Measurements from ENCODE around the gene CYP2S1. TPM values are rescaled to one million over a fixed set of nuclear protein-coding genes. Genes with fewer than 3 reads are reported as not detected.

Gene CYP2S1
- total and polyA plus RNA-seq, 2 of the 4 experiments (the other 2 are of a cell fraction) = 0.54 to 2.1 TPM

DNA sequence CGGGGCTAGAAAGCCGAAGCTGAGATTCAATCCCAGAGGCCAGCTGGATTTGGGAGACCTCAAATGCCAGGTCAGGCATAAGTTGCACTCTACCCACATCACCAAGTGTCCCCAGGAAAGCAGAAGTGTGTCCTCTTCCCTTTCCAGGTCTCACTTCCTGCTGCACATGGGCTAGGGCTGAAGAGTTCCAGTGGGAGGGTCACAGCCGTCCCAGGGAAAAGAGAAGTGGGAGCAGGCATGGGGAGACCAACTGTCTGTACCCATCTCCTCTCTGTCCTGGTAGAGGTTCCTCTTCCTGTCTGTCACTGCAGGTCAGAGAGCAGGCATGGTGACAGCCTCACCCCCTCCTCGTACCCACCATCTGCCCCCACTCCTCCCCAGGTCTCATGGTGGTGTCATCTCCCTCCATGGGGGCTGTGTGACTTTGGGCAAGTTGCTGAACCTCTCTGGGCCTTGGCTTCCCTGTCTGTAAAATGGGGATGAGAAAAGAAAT, 40.8 kb downstream of the CYP2S1 start:
- H3K36me3 ChIP-seq (ENCODE audit: control insufficient read depth, insufficient read depth, low read length) = peaks cover 67% of the 10 kb centered on the region
- no peak overlapping the region for H3K27ac ChIP-seq (ENCODE audit: insufficient read depth, low read length)
- H2BK120ac ChIP-seq (ENCODE audit: low read depth, low read length) = no peak overlapping the region
- H2BK20ac ChIP-seq (ENCODE audit: low read depth, low read length) = no peak overlapping the region
- no peak overlapping the region for H3K4me3 ChIP-seq (ENCODE audit: insufficient read depth, low read depth, low read length)
- H3K4ac ChIP-seq (ENCODE audit: low read depth, low read length) = no peak overlapping the region
- no TSS peak for BruUV-seq (replicated peaks)
- H3K9me3 ChIP-seq (ENCODE audit: control insufficient read depth, insufficient read depth, low read length) = no peaks in the 10 kb centered on the region
- ChIA-PET POLR2A (ENCODE audit: unreplicated experiment) (no interaction called here), CTCF (no interaction called here)
- peaks cover 66 to 81% of the 10 kb centered on the region in 2 experiments for H3K79me1 ChIP-seq (ENCODE audit: low read depth in 1 of 2, low read length in 2 of 2)
- H3K4me2 ChIP-seq (ENCODE audit: low read depth, low read length) = no peak overlapping the region
- H2AFZ ChIP-seq (replicated peaks; ENCODE audit: low read length, poor library complexity) = no peak overlapping the region
- H2BK15ac ChIP-seq (ENCODE audit: low read depth, low read length) = no peak overlapping the region
- H3K56ac ChIP-seq (ENCODE audit: extremely low read depth, insufficient read depth, low read length) = no peak overlapping the region
- H2BK5ac ChIP-seq (ENCODE audit: low read depth, low read length, poor library complexity, severe bottlenecking) = peak overlapping the region; percentile 2
- H4K5ac ChIP-seq (ENCODE audit: low read depth, low read length) = no peak overlapping the region
- H3K4me1 ChIP-seq (ENCODE audit: control insufficient read depth, insufficient read depth, low read length) = peaks cover 3% of the 10 kb centered on the region
- H4K91ac ChIP-seq (ENCODE audit: insufficient read depth, low read depth, low read length) = no peak overlapping the region
- no peak overlapping the region for H3K18ac ChIP-seq (ENCODE audit: low read depth, low read length)
- H3K23ac ChIP-seq (ENCODE audit: low read depth, low read length) = no peak overlapping the region
- H3K14ac ChIP-seq (replicated peaks; ENCODE audit: low read depth, low read length) = no peak overlapping the region
- ATAC-seq (ENCODE audit: low read depth) = no peak
- H3K27me3 ChIP-seq (ENCODE audit: control insufficient read depth, insufficient read depth, low read length) = no peaks in the 10 kb centered on the region
- peaks cover 17% of the 10 kb centered on the region for H3K9me1 ChIP-seq (ENCODE audit: insufficient read depth, low read length)
- H2AK9ac ChIP-seq (replicated peaks; ENCODE audit: low read depth, low read length, poor library complexity) = peak overlapping the region; percentile 5
- dilution Hi-C loops (cut with HindIII; ENCODE audit: low sequenced_read_pairs, unreplicated experiment) (no loop called here), intact Hi-C loops (cut with micrococcal nuclease) (no loop called here), in situ Hi-C loops (cut with MboI; ENCODE audit: low sequenced_read_pairs) (no loop called here)
- H4K20me1 ChIP-seq (ENCODE audit: insufficient read depth, low read length) = peaks cover 30% of the 10 kb centered on the region
- no peak overlapping the region for H3K9ac ChIP-seq (ENCODE audit: low read depth, low read length)
- no peak overlapping the region for H2AK5ac ChIP-seq (ENCODE audit: low read depth, low read length)
- H4K8ac ChIP-seq (ENCODE audit: low read depth in 2 of 2, low read length in 2 of 2) = peak overlapping the region in 1 of 2 experiments; percentile 31; a peak in 1 of 4 replicates
- no CpG with 5 or more reads among the region's 4 CpGs for WGBS, 2 experiments (ENCODE audit: extremely low coverage in 2 of 2, insufficient read length in 1 of 2)
- no peak for TF ChIP-seq RFX5 (IDR thresholded peaks at IDR 0.05; ENCODE audit: low read depth, low read length)
- TF ChIP-seq CHD1 (IDR thresholded peaks at IDR 0.05; ENCODE audit: low read depth, low read length) = no peak
- TF ChIP-seq, protein P1, sequence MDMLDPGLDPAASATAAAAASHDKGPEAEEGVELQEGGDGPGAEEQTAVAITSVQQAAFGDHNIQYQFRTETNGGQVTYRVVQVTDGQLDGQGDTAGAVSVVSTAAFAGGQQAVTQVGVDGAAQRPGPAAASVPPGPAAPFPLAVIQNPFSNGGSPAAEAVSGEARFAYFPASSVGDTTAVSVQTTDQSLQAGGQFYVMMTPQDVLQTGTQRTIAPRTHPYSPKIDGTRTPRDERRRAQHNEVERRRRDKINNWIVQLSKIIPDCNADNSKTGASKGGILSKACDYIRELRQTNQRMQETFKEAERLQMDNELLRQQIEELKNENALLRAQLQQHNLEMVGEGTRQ (IDR thresholded peaks at IDR 0.05; ENCODE audit: low read depth, low read length) = no peak
- no peak for TF ChIP-seq MAFK (IDR thresholded peaks at IDR 0.05; ENCODE audit: low read depth, low read length)
- TF ChIP-seq SMC3 (IDR thresholded peaks at IDR 0.05; ENCODE audit: low read depth, low read length) = no peak
- TF ChIP-seq, protein P2, sequence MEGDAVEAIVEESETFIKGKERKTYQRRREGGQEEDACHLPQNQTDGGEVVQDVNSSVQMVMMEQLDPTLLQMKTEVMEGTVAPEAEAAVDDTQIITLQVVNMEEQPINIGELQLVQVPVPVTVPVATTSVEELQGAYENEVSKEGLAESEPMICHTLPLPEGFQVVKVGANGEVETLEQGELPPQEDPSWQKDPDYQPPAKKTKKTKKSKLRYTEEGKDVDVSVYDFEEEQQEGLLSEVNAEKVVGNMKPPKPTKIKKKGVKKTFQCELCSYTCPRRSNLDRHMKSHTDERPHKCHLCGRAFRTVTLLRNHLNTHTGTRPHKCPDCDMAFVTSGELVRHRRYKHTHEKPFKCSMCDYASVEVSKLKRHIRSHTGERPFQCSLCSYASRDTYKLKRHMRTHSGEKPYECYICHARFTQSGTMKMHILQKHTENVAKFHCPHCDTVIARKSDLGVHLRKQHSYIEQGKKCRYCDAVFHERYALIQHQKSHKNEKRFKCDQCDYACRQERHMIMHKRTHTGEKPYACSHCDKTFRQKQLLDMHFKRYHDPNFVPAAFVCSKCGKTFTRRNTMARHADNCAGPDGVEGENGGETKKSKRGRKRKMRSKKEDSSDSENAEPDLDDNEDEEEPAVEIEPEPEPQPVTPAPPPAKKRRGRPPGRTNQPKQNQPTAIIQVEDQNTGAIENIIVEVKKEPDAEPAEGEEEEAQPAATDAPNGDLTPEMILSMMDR (conservative IDR thresholded peaks at IDR 0.05; ENCODE audit: low read depth, low read length) = no peak
- TF ChIP-seq, protein P3, sequence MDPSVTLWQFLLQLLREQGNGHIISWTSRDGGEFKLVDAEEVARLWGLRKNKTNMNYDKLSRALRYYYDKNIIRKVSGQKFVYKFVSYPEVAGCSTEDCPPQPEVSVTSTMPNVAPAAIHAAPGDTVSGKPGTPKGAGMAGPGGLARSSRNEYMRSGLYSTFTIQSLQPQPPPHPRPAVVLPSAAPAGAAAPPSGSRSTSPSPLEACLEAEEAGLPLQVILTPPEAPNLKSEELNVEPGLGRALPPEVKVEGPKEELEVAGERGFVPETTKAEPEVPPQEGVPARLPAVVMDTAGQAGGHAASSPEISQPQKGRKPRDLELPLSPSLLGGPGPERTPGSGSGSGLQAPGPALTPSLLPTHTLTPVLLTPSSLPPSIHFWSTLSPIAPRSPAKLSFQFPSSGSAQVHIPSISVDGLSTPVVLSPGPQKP (IDR thresholded peaks at IDR 0.05; ENCODE audit: borderline replicate concordance, low read depth, low read length) = no peak
- TF ChIP-seq BHLHE40 (IDR thresholded peaks at IDR 0.05; ENCODE audit: low read depth, low read length) = no peak
- no peak for TF ChIP-seq RCOR1 (IDR thresholded peaks at IDR 0.05; ENCODE audit: insufficient replicate concordance, low read length)
- no peak; the same call in 1 of the 2 replicates for TF ChIP-seq POLR2A (IDR thresholded peaks at IDR 0.05; ENCODE audit: low read depth, low read length)
- TF ChIP-seq RAD21 (IDR thresholded peaks at IDR 0.05; ENCODE audit: low read length) = no peak
- no peak for TF ChIP-seq MXI1 (IDR thresholded peaks at IDR 0.05; ENCODE audit: borderline replicate concordance, low read depth, low read length)
- no peak for TF ChIP-seq NFE2L2 (IDR thresholded peaks at IDR 0.05; ENCODE audit: low read depth, low read length)
- no peak for TF ChIP-seq CEBPB (IDR thresholded peaks at IDR 0.05; ENCODE audit: low read depth, low read length)
- no peak for TF ChIP-seq FOS (IDR thresholded peaks at IDR 0.05; ENCODE audit: low read depth, low read length)
- no peak for TF ChIP-seq MAZ (IDR thresholded peaks at IDR 0.05; ENCODE audit: borderline replicate concordance, low read depth, low read length)
- no peak for DNase-seq
